Ishikawa (cell line): Measurements from ENCODE around the gene PAIP2.

Experiments
- CEBPB ChIP-seq: IDR thresholded peaks from 2 replicates; pipeline ENCODE4 v1.6.1; 2012
- CREB1 ChIP-seq: IDR thresholded peaks from 2 replicates; pipeline ENCODE4 v1.6.1; 2012; ENCODE audit warnings: low read depth
- EGR1 ChIP-seq: IDR thresholded peaks from 2 replicates; pipeline ENCODE4 v1.6.1; 2012
- EP300 ChIP-seq: IDR thresholded peaks from 2 replicates; pipeline ENCODE4 v1.6.1; 2012; ENCODE audit warnings: borderline replicate concordance
- FOXM1 ChIP-seq: IDR thresholded peaks from 2 replicates; pipeline ENCODE4 v1.6.1; 2012; ENCODE audit warnings: low read depth, borderline replicate concordance
- MAX ChIP-seq: IDR thresholded peaks from 2 replicates; pipeline ENCODE4 v1.6.1; 2012
- NFIC ChIP-seq: IDR thresholded peaks from 2 replicates; pipeline ENCODE4 v1.6.1; 2012
- RAD21 ChIP-seq: IDR thresholded peaks from 2 replicates; pipeline ENCODE4 v1.6.1; 2012; ENCODE audit warnings: low read depth
- REST ChIP-seq: IDR thresholded peaks from 2 replicates; pipeline ENCODE4 v1.6.1; 2012; ENCODE audit warnings: low read depth, mild to moderate bottlenecking
- TAF1 ChIP-seq: IDR thresholded peaks from 2 replicates; pipeline ENCODE4 v1.6.1; 2012; ENCODE audit warnings: low read depth, mild to moderate bottlenecking
- TCF12 ChIP-seq: IDR thresholded peaks from 2 replicates; pipeline ENCODE4 v1.6.1; 2012; ENCODE audit warnings: low read depth
- USF1 ChIP-seq: IDR thresholded peaks from 2 replicates; pipeline ENCODE4 v1.6.1; 2012
- YY1 ChIP-seq: IDR thresholded peaks from 2 replicates; pipeline ENCODE4 v1.6.1; 2012; ENCODE audit warnings: low read depth
- ZBTB7A ChIP-seq: IDR thresholded peaks from 2 replicates; pipeline ENCODE4 v1.6.1; 2012; ENCODE audit warnings: low read depth

- TF ChIP-seq USF1 = no peak
- no peak for TF ChIP-seq TAF1
- no peak for TF ChIP-seq CEBPB
- no peak for TF ChIP-seq ZBTB7A
- no peak for TF ChIP-seq MAX
- no peak for TF ChIP-seq YY1
- no peak for TF ChIP-seq EP300
- TF ChIP-seq CREB1 = no peak
- no peak for TF ChIP-seq REST
- no peak for TF ChIP-seq RAD21
- TF ChIP-seq FOXM1 = no peak
- TF ChIP-seq NFIC = no peak
- TF ChIP-seq EGR1 = no peak
- TF ChIP-seq TCF12 = no peak
These were observed 66.5 kb downstream of the PAIP2 start for GRCh38 chr5:139408191-139408590.
